ENCODE measurements around the gene COL2A1. TPM values are rescaled to one million over a fixed set of nuclear protein-coding genes. Genes with fewer than 3 reads are reported as not detected.

The COL2A1 gene
- total RNA-seq, 2 experiments from 2014 or later = not detected

- Mint-ChIP-seq H3K4me3 (no peak overlapping the region), H3K27me3 (peaks cover 15% of the 10 kb centered on the region), H3K4me1 (ENCODE audit: low read depth) (no peaks in the 10 kb centered on the region), H3K9me3 (no peaks in the 10 kb centered on the region), H3K36me3 (ENCODE audit: low read depth) (no peaks in the 10 kb centered on the region), H3K27ac (no peak overlapping the region)
- ChIA-PET CTCF (no interaction called here), POLR2A (no interaction called here)
- no peak overlapping the region for H3K4me3 ChIP-seq (ENCODE audit: low read length)
- no peaks in the 10 kb centered on the region for H3K36me3 ChIP-seq (ENCODE audit: insufficient read depth, low read length)
- H3K4me1 ChIP-seq (ENCODE audit: insufficient read depth, low read length) = peaks cover 3% of the 10 kb centered on the region
- no peak for DNase-seq
- H3K27ac ChIP-seq (ENCODE audit: low read depth in 1 of 2, low read length in 2 of 2) = no peak overlapping the region
- intact Hi-C loops (cut with DNase I, micrococcal nuclease) = loop anchor here (5.0 to 10.0 kb wide), 3 partner anchors 226 to 676 kb away; no protein-coding TSS in a partner anchor
- H3K9me3 ChIP-seq (ENCODE audit: control insufficient read depth in 1 of 2, insufficient read depth in 1 of 2, low read length in 2 of 2) = no peaks in the 10 kb centered on the region
- peaks cover 4 to 10% of the 10 kb centered on the region in 2 experiments for H3K27me3 ChIP-seq (ENCODE audit: control insufficient read depth in 1 of 2, insufficient read depth in 2 of 2, low read length in 2 of 2)
- no peak for TF ChIP-seq CTCF (IDR thresholded peaks at IDR 0.05)
- no peak for ATAC-seq (ENCODE audit: poor library complexity)
These were observed 62.8 kb downstream of the COL2A1 start for GRCh38 chr12:47941475-47941780.

DNA sequence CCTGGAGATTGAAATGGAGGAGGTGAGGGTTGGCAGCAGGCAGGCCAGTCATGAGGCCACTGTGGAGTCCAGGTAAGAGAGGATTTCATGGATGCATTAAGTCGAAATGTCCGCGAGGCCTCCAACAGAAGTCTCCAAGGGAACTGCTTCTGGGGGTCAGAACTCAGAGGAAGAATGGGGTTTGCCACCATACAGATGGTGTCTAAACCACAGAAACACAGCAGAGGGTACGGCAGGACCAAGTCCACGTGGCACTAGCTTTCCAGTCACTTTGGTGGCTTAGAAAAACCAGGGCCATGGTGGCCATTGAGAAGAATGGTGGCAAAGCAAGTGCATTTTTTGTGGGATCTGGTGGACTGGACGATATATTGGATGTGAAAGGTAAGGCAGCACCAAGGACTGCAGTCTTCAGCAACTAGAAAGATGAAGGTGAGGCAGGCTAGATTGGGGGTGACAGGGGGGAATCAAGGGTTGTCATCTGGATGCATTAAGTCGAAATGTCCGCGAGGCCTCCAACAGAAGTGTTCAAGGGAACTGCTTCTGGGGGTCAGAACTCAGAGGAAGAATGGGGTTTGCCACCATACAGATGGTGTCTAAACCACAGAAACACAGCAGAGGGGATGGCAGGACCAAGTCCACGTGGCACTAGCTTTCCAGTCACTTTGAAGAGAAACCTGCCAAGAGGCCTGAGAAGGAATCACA is 63.4 kb downstream of the COL2A1 start:
- no peak overlapping the region for H3K4me3 Mint-ChIP-seq
- ATAC-seq (ENCODE audit: poor library complexity) = no peak
- no peak for TF ChIP-seq CTCF (IDR thresholded peaks at IDR 0.05)

GRCh38 chr12:47939009-47939601 is 65.2 kb downstream of the COL2A1 start:
- TF ChIP-seq CTCF (IDR thresholded peaks at IDR 0.05) = no peak

More for the DNA sequence above, 63.4 kb downstream of the COL2A1 start:
- ChIA-PET POLR2A (no interaction called here), CTCF (no interaction called here)
- Histone ChIP-seq H3K9me3 (ENCODE audit: control insufficient read depth in 1 of 2, insufficient read depth in 1 of 2, low read length in 2 of 2) (no peaks in the 10 kb centered on the region), H3K27ac (ENCODE audit: low read depth in 1 of 2, low read length in 2 of 2) (no peak overlapping the region), H3K4me3 (ENCODE audit: low read length) (no peak overlapping the region), H3K36me3 (ENCODE audit: insufficient read depth, low read length) (no peaks in the 10 kb centered on the region), H3K27me3 (ENCODE audit: control insufficient read depth in 1 of 2, insufficient read depth in 2 of 2, low read length in 2 of 2) (peaks cover 4 to 10% of the 10 kb centered on the region in 2 experiments), H3K4me1 (ENCODE audit: insufficient read depth, low read length) (peaks cover 3% of the 10 kb centered on the region)
- H3K36me3 Mint-ChIP-seq (ENCODE audit: low read depth) = no peaks in the 10 kb centered on the region
- no peak for DNase-seq
- H3K9me3 Mint-ChIP-seq = no peaks in the 10 kb centered on the region
- H3K27ac Mint-ChIP-seq = no peak overlapping the region
- peaks cover 15% of the 10 kb centered on the region for H3K27me3 Mint-ChIP-seq
- intact Hi-C loops (cut with DNase I, micrococcal nuclease) = loop anchor here (5.0 to 10.0 kb wide), 3 partner anchors 226 to 676 kb away; no protein-coding TSS in a partner anchor
- H3K4me1 Mint-ChIP-seq (ENCODE audit: low read depth) = no peaks in the 10 kb centered on the region

More at GRCh38 chr12:47939009-47939601, 65.2 kb downstream of the COL2A1 start:
- Histone ChIP-seq H3K27me3 (ENCODE audit: control insufficient read depth in 1 of 2, insufficient read depth in 2 of 2, low read length in 2 of 2) (peaks cover 4 to 10% of the 10 kb centered on the region in 2 experiments), H3K4me1 (ENCODE audit: insufficient read depth, low read length) (peaks cover 3% of the 10 kb centered on the region), H3K36me3 (ENCODE audit: insufficient read depth, low read length) (no peaks in the 10 kb centered on the region), H3K27ac (ENCODE audit: low read depth in 1 of 2, low read length in 2 of 2) (no peak overlapping the region), H3K4me3 (ENCODE audit: low read length) (no peak overlapping the region), H3K9me3 (ENCODE audit: control insufficient read depth in 1 of 2, insufficient read depth in 1 of 2, low read length in 2 of 2) (no peaks in the 10 kb centered on the region)
- Mint-ChIP-seq H3K9me3 (no peaks in the 10 kb centered on the region), H3K27ac (no peak overlapping the region), H3K36me3 (ENCODE audit: low read depth) (no peaks in the 10 kb centered on the region), H3K4me1 (ENCODE audit: low read depth) (no peaks in the 10 kb centered on the region), H3K4me3 (no peak overlapping the region), H3K27me3 (peaks cover 15% of the 10 kb centered on the region)
- ChIA-PET POLR2A (no interaction called here), CTCF (no interaction called here)
- DNase-seq = no peak
- ATAC-seq (ENCODE audit: poor library complexity) = no peak
- intact Hi-C loops (cut with DNase I, micrococcal nuclease) = loop anchor here in 1 of 2 experiments (5.0 to 10.0 kb wide), 2 partner anchors 77 to 516 kb away; no protein-coding TSS in a partner anchor
